GDM1 (cell line): ENCODE results near the gene STT3B.
A peak's percentile ranks its signal among the peaks of the same experiment; 100 is the strongest.
"Not testable (repeated sequence)": the region's sequence is repeated elsewhere in the genome, so short reads cannot be mapped to it uniquely, and the experiment has no call there.

Source experiments
- DNase-seq: peaks from one replicate; lab custom pipeline; 2025; lab: John Stamatoyannopoulos, UW

STT3B gene

DNA sequence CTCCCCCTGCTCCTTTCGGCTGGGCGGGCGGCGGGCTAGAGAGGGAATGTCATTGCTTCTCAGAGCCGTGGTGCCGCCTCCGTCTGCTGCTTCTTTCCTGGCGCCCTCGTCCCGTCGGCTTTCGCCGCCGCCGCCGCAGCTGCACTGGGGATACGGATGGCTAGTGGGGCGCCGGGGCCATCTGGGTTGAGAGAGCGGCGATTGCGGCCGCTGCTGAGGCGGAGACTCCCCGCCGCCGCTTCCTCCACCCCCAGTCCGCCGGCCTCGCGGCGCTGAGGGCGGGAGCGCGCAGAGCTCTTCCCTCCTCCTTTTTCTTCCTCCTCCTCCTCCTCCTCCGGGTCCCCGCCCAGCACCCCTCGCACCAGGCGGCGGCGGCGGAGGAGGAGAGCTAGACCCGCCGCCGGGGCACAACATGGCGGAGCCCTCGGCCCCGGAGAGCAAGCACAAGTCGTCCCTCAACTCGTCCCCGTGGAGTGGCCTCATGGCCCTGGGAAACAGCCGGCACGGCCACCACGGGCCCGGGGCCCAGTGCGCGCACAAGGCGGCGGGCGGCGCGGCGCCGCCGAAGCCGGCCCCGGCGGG lies at the start of gene STT3B:
Gene STT3B, plus strand, starts transcription at position 339 of the 582 bp plus-strand sequence. Its CDS starts 74 bp downstream, at position 413.
- peak; percentile 93 for DNase-seq

DNA sequence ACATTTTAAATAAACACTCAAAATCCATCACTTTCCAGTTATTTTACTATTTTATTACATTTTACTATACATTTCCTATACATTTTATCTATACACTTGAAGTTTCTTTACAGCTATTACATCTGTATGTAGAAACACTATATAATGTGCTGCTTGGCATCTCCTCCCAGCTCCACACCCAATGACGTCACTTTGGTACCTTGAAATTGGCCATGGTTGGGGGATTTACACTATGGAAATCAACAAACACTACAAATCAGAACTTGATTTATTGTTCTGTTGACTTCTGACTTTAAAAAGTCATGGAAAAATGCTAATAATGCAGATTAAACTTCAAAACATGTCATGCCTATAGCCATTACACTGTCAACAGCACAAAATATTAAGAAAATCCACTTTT lies 48.9 kb upstream of the STT3B start:
- DNase-seq: no peak

DNA sequence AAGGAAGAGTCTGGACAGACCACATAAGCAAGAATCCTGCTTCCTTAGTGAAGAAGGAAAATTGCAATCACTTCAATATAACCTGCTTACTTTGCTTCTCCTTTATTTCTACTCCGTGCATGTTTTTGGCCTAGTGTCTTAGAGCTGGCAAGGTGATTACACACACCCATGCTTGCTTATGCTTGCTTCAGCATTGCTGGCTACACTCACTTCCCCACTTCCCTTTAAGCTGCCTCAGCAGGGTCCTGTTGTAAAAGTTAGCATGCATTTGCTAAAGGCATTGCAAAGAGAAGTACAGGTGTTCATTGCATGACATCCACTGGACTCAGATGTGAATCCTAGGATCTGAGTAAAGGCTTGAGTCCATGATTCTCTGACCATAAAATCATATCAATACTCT lies 47.5 kb upstream of the STT3B start:
- peak; percentile 47 for DNase-seq

DNA sequence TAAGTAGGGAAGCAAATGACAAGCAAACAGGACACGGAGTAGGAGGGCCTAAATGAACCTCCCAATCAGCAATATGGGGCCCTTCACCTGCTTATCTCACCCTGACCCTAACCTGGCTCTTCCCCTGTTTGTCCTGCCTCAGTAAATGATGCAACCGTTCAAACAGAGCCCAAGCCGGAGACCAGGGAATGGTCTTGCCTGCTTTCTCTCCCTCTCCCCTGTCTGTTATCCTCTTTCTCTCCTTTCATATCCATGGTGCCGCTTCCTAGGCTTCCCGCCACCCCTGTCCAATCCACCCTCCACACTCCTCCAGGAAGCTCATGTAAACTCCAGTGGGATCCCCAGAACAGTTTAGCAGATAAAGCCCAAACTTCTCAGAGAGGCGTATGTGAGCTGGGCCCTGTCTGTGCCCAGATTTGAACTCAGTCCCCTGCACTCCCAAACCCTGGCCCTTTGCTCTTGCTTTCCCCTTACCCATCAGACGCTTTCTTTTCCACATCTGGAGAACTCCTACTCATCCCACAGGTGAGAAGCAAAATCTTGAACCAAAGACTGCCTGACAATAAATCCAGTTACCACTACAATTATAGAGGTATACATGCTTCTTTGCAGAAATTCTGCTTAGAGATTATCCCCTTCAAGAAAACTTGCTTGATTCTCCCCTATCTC lies 45.7 kb upstream of the STT3B start:
- DNase-seq: no peak

DNA sequence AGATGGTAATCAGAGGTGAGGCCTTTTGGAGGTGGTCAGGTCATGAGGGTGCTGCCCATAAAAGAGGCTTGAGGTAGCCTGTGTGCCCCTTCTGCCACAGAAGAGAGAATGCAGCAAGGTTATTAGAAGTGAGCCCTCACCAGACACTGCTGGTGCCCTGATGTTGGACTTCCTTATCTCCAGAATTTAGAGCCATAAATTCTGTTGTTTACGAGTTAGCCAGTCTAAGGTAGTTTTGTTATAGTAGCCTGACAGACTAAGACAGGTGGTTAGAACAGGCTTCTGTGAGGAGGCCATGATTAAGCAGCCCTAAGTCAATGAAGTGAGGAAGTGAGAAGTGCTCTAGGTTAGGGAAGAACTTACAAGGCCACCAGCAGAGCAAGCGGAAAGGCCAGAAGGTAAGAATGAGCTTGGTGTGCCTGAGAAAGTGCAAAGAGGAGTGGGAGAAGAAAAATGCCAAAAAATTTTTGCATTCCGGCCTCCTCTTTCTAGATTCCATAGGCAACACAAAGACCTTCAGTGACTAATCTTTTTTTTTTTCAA lies 44.2 kb upstream of the STT3B start:
- DNase-seq: no peak

DNA sequence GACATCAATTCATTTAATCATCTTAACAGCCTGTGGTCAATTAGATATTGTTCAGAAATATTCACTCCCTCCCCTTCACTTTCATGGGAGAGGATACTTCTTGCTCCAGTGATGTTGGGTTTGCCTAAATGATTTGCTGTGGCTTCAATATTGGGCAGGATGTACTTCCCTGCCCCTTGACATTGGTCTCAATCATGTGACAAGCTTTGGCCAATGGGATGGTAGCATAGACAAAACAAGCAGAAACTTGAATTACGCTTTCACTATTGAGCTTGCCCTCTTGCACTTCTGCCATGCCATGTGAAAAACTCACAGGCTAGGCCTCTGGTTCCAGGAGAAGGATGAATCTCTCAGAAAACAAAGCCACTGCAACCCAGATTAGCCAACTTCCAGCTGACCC lies 42.2 kb upstream of the STT3B start:
- DNase-seq: no peak

DNA sequence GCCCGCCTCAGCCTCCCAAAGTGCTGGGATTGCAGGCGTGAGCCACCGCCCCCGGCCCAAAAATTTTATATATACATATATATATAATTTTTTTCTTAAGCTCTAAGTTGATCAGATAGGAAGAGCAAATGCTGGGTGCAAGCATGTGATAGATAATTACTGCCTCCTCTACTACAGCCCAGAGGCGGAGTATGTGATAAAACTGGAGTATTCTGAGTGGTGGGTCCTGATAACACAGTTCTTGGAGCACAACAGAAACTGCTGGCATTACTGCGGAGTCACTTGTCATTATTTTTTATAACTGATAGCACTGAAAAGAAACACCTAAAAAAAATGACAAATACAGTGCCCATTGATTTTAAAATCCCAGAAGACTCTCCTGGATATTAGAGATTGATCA lies 41.1 kb upstream of the STT3B start:
- no peak for DNase-seq

DNA sequence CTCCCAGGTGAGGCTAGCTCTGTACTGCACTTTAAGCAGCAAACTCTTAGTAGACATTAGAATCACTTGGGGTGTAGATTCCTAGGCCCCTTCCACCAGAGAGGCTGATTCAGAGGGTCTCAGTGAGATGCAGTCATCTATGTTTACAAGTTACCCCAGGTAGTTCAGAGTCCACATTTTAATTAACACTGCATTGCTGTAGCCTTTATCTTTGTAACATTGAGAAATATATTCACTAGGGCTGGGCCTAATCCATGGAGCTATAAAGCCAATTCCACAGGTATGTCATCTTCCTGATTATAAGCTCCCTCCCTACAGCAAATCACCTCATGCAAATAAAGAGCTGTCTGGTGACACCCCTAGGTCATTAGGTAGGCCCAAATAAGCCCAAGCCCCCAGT lies 39.6 kb upstream of the STT3B start:
- no peak for DNase-seq

DNA sequence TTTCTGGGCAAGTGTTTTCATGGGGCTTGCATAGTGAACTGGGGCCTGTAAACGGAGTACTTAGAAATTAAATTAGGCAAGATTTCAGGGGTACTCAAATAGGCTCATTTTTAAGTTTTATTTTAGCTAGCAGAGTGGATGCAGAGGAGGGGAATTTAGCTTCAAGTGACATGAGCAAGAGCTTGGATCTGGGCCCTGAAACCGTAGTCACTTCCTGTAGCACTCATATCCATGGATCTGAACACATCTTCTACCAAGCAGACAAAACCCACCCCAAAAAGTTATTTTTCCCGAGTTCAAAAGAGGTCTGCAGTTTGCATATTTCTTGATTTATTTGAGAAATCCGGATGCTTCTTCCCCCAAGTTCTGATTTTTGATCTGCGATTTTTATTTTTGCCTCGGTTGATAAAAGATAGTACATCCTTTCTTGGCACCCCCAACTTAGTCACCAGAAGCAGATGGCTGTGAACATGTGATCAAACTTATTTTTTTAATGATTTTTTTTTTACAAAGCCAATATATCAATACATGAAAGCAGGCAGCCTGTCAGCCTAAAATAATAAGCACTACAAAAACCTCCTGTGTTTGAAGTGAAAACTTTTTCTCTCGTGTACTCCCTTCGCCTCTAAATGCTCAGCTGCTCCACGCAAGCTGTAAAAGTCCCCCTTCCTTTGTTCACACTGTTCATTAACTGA lies 36.6 kb upstream of the STT3B start:
- DNase-seq: no peak

DNA sequence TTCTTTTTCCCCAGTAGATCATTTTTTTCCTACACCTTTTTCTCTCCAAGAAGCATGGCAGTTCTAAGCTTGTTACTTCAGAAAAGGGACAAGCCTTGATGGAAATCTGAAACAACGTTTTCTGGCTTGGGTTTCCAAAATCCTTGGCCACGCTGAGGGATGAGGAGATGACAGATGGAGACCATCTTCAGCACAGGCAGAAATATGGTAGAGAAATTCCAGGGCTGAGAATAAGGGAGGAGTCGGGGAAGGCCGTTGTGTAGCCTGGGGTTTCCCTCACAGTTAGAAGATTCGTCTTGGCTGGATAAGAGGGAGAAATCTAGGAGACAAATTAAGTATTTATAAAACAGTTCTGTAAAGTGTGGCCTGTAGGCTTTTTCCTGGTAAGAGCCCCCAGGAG lies 33.9 kb upstream of the STT3B start:
- DNase-seq: no peak

DNA sequence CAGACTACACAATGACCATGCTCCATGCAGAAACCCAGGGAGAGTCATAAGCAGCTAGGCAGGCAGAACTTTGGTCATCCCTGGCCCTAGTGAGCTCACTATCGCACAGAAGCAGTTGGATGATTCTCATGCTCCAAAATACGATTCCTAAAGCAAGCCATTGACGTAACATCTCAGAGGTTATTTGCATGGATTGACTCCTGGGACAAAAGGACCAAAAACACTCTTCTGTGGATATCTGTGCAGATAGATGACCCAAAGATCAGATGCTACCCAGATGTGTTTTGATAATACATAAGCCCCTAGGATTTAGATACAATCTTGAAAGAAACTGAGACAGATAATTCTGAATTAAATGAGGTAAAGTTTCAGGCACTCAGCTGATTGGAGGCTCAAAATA lies 33.4 kb upstream of the STT3B start:
- no peak for DNase-seq

DNA sequence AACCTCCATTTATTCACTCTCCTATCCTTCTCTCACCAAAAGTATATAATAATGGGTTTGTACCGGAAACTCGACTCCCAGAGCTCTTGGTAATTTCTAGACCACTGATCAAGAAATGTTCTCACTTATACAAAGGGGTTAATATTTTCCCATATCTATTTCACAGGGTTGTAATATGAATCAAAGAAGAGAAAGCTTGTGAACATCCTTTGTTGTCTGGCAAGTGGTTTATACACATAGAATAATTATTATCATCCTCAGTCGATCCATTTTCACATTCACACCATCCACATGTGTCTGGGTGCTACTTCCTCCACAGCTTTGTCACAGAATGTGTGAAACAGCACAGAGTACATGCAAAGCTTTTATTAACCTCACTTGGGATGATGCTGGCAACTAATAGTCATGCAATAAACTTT lies 29.9 kb upstream of the STT3B start:
- DNase-seq: no peak

DNA sequence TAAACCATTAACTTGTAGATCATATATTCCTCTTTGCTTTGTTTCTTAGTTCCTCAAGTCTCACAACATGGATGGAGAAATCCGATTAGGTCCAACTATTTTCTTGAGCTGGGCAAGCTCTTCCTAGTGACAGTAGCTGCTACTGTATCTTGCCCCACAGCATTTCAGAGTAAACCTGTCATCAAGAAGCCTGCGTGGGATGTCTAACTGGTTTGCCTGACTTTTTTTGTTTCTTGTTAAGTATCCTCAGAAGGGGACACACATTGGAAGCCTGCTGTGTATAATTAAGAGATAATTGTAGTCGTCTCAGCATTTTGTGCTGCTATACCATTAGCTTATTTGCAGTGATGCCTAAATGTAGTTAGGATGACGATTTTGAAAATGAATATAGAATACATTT lies 29.3 kb upstream of the STT3B start:
- no peak for DNase-seq

DNA sequence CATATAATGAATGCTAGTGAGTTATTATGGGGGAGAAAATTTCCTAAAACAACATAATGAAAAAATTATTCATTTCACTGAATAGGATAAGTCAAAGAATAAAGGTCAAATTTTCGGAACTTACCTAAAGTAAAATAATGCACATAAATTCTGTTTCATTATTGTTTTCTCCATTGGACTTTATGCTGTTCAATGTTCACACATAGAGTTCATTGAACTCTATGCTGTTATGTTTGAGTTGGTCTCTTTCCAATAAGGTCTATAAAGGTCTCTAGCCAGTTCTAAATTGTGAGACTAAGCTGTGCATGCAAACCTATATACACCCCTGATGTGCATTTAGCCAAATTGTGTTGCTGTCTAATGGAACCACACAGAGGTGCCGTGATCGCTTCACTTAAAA lies 28.5 kb upstream of the STT3B start:
- DNase-seq: no peak

DNA sequence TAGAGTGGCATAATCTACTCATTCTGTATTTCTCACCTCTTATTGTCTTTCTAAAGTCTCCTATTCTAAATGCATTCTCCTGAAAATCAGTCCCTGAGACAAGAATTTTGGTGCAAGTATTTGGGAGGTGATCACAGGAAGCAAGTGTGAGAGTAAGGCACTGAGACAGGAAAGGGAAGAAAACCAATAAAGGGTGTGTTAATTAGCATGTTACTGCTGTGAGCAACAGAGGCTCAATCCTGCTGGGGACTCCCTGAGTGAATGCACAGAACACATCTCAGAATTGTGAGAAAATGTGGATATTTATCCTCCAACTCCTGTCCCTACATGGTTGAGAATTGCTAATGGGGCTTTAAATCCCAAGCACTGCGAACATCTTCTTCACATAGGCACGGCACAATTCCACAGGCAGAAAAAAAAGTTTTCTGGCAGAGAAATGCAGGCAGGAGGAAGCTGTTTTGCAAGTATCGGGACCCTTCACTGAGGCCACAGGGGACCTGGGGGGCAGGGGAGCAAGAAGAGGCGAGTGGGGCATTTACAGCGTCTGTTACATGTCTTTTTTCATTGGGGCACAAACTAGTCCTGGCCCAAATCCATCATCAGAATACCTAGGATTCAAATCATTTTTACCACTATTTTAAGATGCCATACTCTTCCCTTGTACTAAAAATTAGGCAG lies 27.2 kb upstream of the STT3B start:
- DNase-seq: no peak

DNA sequence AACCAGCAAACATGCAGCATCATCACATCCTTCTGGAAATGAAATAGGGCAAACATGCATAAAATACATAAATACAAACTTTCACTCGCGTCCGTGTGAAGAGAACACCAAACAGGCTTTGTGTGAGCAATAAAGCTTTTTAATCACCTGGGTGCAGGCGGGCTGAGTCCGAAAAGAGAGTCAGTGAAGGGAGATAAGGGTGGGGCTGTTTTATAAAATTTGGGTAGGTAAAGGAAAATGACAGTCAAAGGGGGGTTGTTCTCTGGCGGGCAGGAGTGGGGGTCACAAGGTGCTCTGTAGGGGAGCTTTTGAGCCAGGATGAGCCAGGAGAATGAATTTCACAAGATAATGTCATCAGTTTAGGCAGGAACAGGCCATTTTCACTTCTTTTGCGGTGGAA lies 26.2 kb upstream of the STT3B start:
- DNase-seq: not testable (repeated sequence)

DNA sequence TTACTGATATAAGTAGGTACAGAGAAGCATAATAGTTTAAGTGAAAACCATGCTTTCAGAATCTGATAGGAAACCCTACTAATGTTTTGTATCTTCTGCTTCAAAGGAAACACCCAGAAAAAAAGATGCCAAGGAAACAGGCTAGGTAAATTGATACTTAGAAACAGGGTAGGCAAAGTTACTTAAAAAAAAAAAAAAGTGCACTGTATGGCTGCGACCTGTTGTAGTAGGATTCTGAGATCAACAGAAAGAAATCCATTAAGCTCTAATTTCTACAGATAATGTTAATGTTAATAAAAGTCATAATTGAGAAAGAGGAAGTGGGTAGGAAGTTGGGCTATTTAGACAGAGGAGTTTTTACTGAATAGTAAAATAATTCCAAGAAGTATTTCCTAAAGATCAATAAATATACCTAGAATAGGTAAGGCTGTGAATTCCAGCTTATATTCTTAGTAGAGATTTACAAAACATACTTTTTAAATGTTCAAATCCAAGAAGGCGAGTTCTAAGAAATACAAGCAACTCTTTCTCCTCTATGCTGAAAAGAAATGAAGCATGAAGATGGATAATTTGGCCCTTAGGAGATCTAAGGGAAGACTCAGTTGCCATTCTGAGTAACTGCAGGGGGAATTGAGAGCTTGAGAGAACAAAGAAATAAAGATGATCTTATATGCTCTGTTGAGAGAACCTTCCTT lies 24.1 kb upstream of the STT3B start:
- DNase-seq: no peak

DNA sequence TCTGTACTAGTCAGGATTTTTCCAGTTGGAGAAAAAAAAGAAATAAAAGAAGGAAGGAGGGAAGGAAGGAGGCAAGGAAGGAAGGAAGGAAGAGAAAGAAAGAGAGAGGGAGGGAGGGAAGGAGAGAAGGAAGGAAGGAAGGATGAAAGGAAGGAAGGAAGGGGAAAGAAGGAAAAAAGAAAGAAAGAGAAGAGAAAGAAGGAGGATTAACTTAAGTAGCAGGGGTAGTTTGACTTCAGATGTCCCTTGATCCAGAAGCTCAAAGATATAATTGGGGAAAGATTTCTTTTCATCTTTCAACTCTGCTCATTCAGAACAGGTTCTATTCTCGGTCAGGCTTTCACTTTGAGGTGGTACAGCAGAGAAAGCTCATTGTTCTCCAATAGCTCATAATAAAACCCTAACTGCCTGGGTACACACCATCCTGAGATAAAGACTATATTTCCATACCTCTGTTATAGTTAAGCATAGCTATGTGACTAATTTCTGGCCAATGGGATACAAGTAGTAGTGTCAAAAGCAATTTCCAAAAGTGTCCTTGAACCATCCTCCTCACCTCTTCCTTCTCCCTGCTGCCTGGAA lies 23.5 kb upstream of the STT3B start:
- no peak for DNase-seq

DNA sequence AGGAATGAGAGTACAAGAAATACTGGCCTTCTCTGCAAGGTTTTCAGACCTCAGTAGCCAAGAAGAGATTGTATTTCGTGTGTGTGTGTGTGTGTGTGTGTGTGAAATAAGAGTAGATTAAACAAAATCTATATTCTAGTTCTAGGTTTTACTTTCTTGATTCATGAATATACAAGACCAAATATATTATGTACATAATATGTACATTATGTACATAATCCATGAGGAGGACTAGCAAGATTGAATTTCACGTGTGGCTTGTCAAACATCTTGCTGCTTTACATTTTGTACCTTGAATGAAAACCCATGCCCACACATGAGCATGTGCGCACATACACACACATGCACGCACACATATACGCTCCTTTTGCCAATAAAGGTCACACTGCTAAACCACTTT lies 18.2 kb upstream of the STT3B start:
- no peak for DNase-seq

DNA sequence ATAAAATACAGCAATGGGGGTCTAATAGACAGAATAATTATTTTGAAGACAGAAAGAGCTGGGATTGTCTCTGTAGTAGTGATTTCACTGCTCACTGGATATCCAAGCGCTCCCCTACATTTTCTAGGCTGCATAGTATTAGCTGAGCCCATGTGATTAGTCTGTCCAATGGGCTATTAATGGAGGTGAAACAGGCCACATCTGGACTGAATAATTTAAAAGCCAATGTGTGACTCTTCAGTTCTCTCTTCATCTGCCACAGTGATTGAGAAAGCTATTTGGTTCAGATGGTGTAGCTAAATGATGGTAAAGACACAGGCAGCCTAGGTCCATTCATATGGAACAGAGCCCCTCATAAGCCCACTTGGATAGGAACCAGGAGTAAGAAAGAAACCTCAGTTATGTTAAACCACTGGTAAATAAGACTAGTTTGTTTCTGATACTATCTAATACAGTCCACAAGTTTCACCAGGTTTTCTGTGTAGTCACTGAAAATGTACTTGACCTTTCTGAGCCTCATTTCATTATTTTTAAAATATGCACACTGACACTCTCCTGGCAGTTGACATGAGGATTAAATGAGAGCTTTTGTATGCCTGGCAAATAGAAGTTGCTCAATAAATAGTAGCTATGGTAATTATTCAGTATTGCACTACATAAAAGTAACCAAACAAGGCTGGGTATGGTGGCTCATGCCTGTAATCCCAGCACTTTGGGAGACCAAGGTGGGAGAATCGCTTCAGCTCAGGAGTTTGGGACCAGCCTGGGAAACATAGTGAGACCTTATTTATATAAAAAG lies 17.0 kb upstream of the STT3B start:
- no peak for DNase-seq

DNA sequence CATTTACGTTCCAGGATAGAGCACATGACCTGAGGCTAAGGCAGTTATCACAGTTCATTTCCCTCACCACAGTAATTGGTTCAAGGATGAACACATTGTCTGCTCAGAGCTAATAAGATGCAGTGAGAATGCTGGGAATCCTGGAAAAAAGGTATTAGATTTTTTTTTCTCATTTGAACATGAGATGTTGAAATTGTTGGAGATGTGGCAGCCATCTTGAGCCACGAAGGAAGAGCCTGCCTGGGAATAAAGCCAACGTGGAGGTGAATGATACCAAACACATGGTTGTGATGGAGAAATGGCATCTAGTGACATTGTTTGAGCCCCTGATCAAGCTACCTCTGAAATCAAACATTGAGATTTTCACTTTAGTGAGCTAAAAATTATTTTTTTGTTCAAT lies 16.0 kb upstream of the STT3B start:
- no peak for DNase-seq
